ENCODE results near the gene CD1D.
"Not testable (repeated sequence)": the region's sequence is repeated elsewhere in the genome, so short reads cannot be mapped to it uniquely, and the experiment has no call there.

Gene CD1D

GRCh38 chr1:158180741-158181576 lies at the start of gene CD1D:
CD1D (plus strand) TSS chr1:158180895; CDS start chr1:158181102, 207 bp downstream.
- FAIRE-seq: no peak

DNA sequence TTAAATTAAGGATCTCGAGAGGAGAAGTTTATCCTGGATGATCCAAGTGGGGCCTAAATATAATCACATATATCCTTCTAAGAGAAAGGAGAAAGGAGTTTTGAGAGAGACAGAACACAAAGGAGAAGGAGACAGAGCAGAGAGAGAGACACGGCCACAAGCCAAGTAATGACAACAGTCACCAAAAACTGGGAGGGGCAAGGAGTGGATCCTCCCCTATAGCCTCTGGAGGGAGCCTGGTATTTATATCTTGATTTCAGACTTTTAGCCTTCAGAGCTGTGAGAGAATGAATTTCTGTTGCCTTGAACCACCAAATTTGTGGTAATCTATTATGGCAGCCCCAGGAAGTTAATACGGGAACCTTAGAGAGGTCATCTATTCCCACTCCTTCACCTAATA lies 49.5 kb upstream of the CD1D start:
- no peak for FAIRE-seq

DNA sequence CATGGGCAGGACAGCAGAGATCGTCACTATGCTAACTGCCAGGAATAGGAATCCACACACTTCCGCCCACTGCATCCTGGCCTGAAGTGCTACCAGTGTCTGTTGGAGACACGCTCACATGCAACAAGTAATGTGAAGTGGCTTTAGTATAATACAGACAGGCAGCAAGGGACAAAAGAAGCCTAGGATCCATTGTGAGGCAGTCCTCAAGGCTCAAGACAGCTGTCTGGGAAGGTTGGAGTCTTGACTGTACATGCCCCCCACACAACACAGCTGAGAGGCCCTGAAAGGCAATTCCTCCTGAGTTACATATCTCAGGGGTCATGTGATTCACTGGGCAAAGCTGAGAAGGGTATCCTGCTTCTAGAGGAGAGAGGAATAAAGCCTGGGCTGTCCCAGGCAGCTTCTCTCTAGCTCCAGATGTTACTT lies 39.9 kb upstream of the CD1D start:
- FAIRE-seq: no peak

DNA sequence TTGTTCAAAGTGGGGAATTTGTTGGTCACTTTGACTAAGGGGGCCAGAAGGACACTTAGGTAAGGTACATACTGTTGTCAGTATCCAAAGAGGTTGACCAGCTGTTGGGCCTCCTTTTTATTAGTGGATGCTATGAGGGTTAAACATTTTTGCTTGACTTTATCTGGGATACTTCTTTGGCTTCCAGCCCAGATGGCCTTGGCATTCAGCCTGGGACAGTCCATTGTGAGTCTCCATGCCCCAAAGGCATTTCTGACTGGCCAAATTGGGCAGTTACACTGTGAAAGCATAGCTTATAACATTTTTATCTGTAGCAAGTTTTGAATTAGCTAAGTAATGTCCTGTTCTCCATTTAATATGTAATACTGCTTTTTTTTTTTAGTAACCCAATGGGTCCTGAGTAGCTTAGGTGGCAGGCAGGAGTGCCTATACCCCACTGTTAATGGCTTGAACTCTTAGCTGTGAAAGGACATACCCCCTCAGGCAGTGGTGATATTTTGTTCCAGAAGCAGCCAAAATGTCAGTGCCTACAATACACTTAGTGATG lies 35.4 kb upstream of the CD1D start:
- no peak for FAIRE-seq

DNA sequence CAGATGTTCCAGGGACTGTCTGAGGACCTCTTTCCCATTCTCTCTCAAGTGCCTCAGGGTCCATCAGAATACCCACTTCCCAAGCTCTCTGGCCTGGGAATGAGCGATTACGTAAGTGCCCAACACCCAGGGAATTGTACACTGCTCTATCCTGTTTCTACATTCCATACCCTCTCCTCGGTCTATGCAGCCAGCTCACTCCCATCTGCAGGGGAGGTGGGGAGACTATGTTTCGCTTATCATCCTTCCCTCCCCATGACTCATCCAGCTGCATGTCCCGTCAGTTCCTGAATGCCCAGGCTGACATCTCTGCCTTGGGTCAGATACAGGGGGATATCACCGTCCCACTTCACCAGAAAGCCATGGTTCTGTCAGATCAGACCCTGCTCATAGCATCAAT lies 34.5 kb upstream of the CD1D start:
- no peak for FAIRE-seq

DNA sequence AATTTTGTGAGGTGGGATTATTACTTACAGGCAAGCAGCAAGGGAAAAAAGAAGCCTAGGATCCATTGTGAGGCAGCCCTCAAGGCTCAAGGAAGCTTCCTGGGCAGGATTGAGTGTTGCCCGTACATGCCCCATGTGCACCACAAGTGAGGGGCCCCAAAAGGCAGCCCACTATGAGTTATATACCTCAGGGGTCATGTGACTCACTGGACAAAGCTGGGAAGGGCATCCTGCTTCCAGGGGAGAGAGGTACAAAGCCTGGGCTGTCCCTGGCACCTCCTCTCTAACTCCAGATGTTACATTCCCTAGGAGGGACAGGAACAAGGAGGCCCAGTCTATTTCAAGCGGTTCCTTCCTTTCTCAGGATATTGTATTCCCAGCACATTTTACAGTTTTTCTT lies 34.0 kb upstream of the CD1D start:
- FAIRE-seq: no peak

- no peak for FAIRE-seq
Observed at GRCh38 chr1:158147401-158147800, 33.3 kb upstream of the CD1D start.

GRCh38 chr1:158147869-158148268 lies 32.8 kb upstream of the CD1D start:
- no peak for FAIRE-seq

GRCh38 chr1:158148468-158148867 lies 32.2 kb upstream of the CD1D start:
- FAIRE-seq: no peak

- no peak for FAIRE-seq
Observed at GRCh38 chr1:158149175-158149574, 31.5 kb upstream of the CD1D start.

GRCh38 chr1:158149577-158150269 lies 31.0 kb upstream of the CD1D start:
- FAIRE-seq: peak; percentile 79

GRCh38 chr1:158150523-158150922 lies 30.2 kb upstream of the CD1D start:
- no peak for FAIRE-seq

- FAIRE-seq: no peak
Observed at GRCh38 chr1:158153179-158153578, 27.5 kb upstream of the CD1D start.

DNA sequence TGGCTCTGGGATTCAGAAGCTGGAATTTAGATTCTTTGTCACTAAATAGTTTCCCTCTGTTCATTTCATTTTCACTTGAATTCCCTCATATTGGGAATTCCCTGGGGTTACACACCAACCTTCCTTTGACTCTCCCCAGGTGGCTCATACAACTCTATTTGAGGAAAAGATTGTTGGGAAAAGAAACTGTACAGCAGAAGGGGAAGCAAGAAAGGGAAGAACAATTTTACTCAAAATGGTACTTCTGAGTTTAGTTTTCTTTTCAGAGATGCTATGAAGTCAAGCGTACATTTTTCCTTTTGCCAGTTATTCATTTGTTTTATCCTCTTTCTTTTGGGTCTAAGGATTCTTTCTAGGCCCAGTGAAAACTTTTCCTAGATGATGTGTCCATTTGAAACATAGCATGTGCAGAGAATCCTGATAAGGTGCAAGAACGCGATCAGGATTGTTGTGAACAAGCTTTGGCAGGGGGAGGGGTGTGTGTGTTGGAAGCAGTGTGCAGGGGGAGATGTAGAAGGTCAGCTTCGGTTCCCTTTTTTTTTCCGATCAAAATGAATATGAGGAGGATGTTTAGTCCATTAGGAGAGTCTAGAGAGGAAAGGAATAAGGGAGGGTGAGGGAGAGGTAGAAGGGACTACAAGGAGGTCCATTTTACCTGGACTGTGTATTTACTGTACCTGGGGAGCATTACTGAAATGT lies 26.8 kb upstream of the CD1D start:
- FAIRE-seq: no peak

DNA sequence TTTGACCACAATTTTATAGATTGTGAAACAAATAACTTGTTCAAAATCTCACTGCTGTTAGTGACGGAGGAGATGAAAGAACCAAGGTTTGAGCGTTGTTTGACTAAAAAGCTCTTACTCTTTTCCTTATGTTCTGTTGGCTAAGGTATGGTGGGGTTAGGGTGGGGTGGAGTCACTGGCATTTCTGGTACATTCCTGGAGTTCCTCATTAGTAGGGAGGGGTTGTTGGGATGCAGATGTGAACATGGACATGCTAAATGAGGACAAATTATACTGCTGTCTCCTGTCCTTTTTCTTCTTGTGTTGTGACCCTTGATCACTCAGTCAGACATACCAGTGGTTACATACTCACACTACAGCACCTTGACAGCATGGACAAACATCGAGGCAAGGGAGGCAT lies 26.2 kb upstream of the CD1D start:
- FAIRE-seq: no peak

DNA sequence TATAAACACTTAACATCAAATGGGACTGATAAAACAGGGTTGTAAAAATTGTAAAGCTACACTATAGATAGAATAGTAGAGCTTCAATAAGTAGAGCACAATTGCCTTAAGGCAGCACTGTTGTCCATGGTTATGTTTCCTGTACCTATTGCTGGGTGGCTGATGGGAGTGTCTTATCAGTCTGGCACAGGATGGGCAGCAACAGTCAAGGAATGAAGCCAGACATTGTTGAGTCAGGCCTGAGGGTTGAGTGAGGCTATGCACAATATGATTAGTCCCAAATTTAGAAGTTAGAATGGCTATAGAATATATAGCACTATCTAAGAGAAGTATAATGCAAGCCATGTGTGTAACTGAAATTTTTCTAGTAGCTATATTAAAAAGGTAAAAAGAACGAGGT lies 25.0 kb upstream of the CD1D start:
- no peak for FAIRE-seq

- no peak for FAIRE-seq
Observed at GRCh38 chr1:158159597-158159996, 21.1 kb upstream of the CD1D start.

DNA sequence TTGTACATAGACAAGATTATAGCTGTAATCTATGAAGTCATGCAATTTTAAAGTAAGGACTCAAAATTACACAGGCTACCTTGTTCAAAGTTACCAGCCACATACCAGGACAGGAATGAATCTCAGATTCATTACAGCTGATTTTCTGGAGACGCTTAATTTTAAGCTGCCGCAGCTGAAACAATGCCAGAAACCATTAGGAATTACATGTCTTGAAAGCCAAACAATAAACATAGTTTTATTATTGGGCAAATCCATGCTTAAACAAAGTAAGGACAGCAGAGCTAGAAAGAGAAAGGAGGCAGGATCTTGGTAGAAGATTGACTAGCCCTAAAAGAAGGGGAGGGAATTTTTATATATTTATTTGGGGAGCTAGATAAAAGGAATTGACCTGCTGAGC lies 19.2 kb upstream of the CD1D start:
- FAIRE-seq: no peak

GRCh38 chr1:158163000-158163947 lies 17.4 kb upstream of the CD1D start:
- FAIRE-seq: no peak

GRCh38 chr1:158169105-158169504 lies 11.6 kb upstream of the CD1D start:
- no peak for FAIRE-seq

DNA sequence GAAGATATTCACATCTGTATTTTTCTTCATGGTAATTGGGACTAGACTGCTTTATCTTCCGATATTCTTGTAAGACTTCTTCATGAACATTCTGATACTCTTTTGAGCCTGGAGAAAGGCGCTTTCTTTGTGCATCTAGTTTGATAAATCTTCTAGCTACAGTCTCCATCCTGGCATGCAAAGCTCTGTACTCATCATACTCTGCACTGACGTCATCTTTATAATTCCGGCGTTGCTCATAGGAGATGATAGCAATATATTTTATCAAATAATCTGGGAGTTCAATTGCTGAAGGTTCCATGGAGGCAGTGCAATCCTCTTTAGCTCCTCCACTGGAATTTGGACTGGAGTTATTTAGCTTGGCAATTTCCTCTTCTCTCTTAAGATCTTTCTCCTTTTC lies 4.8 kb upstream of the CD1D start:
- not testable (repeated sequence) for FAIRE-seq

DNA sequence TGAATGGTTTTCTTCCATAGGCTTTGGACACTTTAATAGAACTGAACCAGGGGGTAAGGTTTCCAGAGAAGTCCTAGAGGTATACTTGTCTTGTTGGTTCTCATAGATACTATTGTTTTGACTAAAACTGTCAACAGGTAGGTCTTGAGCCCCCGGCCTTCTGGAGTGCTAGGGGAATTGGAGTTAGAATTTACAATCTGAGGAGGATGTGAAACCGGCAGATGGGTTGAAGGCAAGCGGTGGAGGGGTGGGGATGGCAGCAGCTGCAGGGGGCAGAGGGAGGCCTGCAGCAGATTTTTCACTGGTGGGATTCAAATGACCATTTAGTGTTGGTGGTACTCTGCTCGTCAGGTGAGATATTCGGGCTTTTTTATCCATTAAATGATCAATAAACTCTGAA lies 4.3 kb upstream of the CD1D start:
- FAIRE-seq: no peak

Data from A204.1 (cell line).